Activated CD4-positive, alpha-beta memory T cell treated with anti-CD3 and anti-CD28 coated beads, Interleukin-2, amount 10 ng/mL, durations not matched to agents 7 days and 5 days (primary cell): ENCODE data around the gene IPO5. TPM values are rescaled to one million over a fixed set of nuclear protein-coding genes. Genes with fewer than 3 reads are reported as not detected.
"Not testable (repeated sequence)": the region's sequence is repeated elsewhere in the genome, so short reads cannot be mapped to it uniquely, and the experiment has no call there.

Source experiments
- CTCF ChIA-PET: fragments of 350-600 bp; sonication (Branson Sonifier 250); formaldehyde crosslinking; loops from one replicate; lab custom pipeline; 2021; ENCODE audit warnings: antibody characterized with exemption, inconsistent platforms; lab: Charles Lee
- POLR2A ChIA-PET: fragments of 350-600 bp; sonication (Branson Sonifier 250); formaldehyde crosslinking; loops from one replicate; lab custom pipeline; 2021; ENCODE audit warnings: antibody characterized with exemption; lab: Charles Lee
- DNase-seq: peaks from one replicate; pipeline ENCODE4 v3.0.0-alpha.2; 2020
- H3K27ac Mint-ChIP-seq: one replicate; pipeline ENCODE4 v1.8.0; 2021; ENCODE audit warnings: mild to moderate bottlenecking, mixed read lengths
- H3K27me3 Mint-ChIP-seq: one replicate; pipeline ENCODE4 v1.8.0; 2021; ENCODE audit warnings: mixed read lengths
- H3K36me3 Mint-ChIP-seq: one replicate; pipeline ENCODE4 v1.8.0; 2021; ENCODE audit warnings: low read depth, mixed read lengths
- H3K4me1 Mint-ChIP-seq: one replicate; pipeline ENCODE4 v1.8.0; 2021; ENCODE audit warnings: mixed read lengths
- H3K4me3 Mint-ChIP-seq: one replicate; pipeline ENCODE4 v1.8.0; 2021; ENCODE audit warnings: mild to moderate bottlenecking, mixed read lengths
- H3K9me3 Mint-ChIP-seq: one replicate; pipeline ENCODE4 v1.8.0; 2021; ENCODE audit warnings: mixed read lengths
- total RNA-seq, 2 experiments: library from RNA; stranded (reverse); gene quantifications; one replicate each; pipeline ENCODE4 v1.2.3, GENCODE V29; 2021

The IPO5 gene
- total RNA-seq, 2 experiments from 2014 or later = 83.9 to 85.6 TPM

GRCh38 chr13:97986835-97987234 is 33.4 kb downstream of the IPO5 start:
- Mint-ChIP-seq H3K4me1 (peaks cover 9% of the 10 kb centered on the region), H3K9me3 (no peaks in the 10 kb centered on the region), H3K27me3 (no peaks in the 10 kb centered on the region), H3K27ac (no peak overlapping the region), H3K36me3 (peaks cover 47% of the 10 kb centered on the region), H3K4me3 (no peak overlapping the region)
- POLR2A ChIA-PET = interaction anchor here (0.6 kb wide), 1 partner anchor 17 kb away, joined by 3 read pairs; no protein-coding TSS in a partner anchor
- no peak for DNase-seq
- CTCF ChIA-PET = interaction anchor here (1.3 kb wide), 1 partner anchor 131 kb away, joined by 3 read pairs; no protein-coding TSS in a partner anchor

DNA sequence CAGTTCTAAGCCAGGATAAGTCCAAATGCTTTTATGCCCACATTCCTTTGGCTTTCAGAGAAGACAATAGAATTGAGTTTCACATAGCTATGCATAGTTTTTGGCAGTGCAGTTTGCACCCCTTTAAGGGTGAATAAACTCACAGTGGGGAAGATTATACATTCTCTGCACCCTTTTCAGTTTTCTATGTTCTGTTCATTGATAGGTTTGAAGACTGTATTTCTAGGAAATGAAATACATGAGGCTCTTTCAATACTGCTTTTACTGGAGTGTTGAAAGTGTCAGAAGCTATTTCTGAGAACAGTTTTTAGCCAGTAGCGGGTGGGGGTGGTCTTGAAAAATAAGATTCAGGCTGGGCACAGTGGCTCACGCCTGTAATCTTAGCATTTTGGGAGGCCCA is 46.2 kb downstream of the IPO5 start:
- H3K36me3 Mint-ChIP-seq = peaks cover 65% of the 10 kb centered on the region
- peaks cover 12% of the 10 kb centered on the region for H3K4me1 Mint-ChIP-seq
- H3K9me3 Mint-ChIP-seq = no peaks in the 10 kb centered on the region
- DNase-seq = no peak
- ChIA-PET POLR2A (interaction anchor here (0.7 to 1.4 kb wide), 3 partner anchors 15 to 25 kb away, joined by 4 to 5 read pairs (median 4); no protein-coding TSS in a partner anchor), CTCF (interaction anchor here (0.8 to 1.5 kb wide), 2 partner anchors 11 to 14 kb away, joined by 3 read pairs; no protein-coding TSS in a partner anchor)
- H3K4me3 Mint-ChIP-seq = no peak overlapping the region
- no peaks in the 10 kb centered on the region for H3K27me3 Mint-ChIP-seq
- H3K27ac Mint-ChIP-seq = no peak overlapping the region

DNA sequence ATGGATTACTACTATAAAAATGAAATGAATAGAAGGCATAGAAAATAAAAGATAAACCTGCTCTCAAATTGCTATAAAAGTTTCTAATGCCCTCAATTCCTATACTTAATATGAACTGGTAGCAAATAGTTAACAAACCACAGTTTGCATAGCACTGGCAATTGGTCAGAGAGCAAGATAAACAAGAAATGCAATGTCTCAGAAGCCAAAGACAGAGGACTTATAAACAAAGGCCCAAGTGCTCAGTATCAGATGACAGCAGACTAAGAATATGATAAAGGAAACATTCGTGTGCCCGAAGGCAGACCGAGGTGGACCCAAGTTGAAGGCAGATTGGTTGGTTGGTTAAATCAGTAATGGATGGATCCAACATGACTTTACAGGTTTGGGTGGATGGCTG is 50.6 kb downstream of the IPO5 start:
- Mint-ChIP-seq H3K27me3 (no peaks in the 10 kb centered on the region), H3K27ac (no peak overlapping the region), H3K36me3 (peaks cover 66% of the 10 kb centered on the region), H3K9me3 (no peaks in the 10 kb centered on the region), H3K4me3 (no peak overlapping the region), H3K4me1 (peaks cover 5% of the 10 kb centered on the region)
- ChIA-PET POLR2A (interaction anchor here (0.6 kb wide), 1 partner anchor 17 kb away, joined by 3 read pairs; no protein-coding TSS in a partner anchor), CTCF (no interaction called here)
- DNase-seq = no peak

GRCh38 chr13:98004997-98005396 is 51.5 kb downstream of the IPO5 start:
- peaks cover 66% of the 10 kb centered on the region for H3K36me3 Mint-ChIP-seq
- DNase-seq, H3K9me3 Mint-ChIP-seq, H3K27me3 Mint-ChIP-seq, POLR2A ChIA-PET, H3K27ac Mint-ChIP-seq, H3K4me3 Mint-ChIP-seq, CTCF ChIA-PET, H3K4me1 Mint-ChIP-seq: not testable (repeated sequence)

- H3K9me3 Mint-ChIP-seq = no peaks in the 10 kb centered on the region
- ChIA-PET POLR2A (no interaction called here), CTCF (no interaction called here)
- no peak overlapping the region for H3K27ac Mint-ChIP-seq
- no peak overlapping the region for H3K4me3 Mint-ChIP-seq
- H3K36me3 Mint-ChIP-seq = peaks cover 68% of the 10 kb centered on the region
- no peak for DNase-seq
- peaks cover 4% of the 10 kb centered on the region for H3K4me1 Mint-ChIP-seq
- no peaks in the 10 kb centered on the region for H3K27me3 Mint-ChIP-seq
These were observed 53.5 kb downstream of the IPO5 start for GRCh38 chr13:98007001-98007400.

DNA sequence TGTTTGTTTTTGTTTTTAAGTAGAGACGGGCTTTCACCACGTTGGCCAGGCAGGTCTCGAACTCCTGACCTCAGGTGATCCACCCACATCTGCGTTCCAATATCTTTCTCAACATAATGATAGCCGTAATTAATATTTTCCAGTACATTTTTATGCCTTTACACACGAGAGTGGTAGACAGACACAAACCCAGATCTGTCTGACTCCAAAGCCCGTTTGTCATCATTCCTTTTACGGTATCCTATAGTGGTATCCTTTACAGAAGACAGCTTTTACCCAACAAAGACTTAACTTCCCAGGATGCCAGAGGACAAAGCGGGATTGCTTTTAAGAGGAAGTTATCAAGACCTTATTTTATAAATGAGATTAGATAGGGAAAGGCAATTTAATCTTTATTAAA is 59.8 kb downstream of the IPO5 start:
- CTCF ChIA-PET = interaction anchor here (0.6 kb wide), 1 partner anchor 13 kb away, joined by 3 read pairs; no protein-coding TSS in a partner anchor
- POLR2A ChIA-PET = interaction anchor here (2.0 kb wide), 1 partner anchor 13 kb away, joined by 4 read pairs; no protein-coding TSS in a partner anchor
- peaks cover 8% of the 10 kb centered on the region for H3K4me1 Mint-ChIP-seq
- H3K36me3 Mint-ChIP-seq = peaks cover 47% of the 10 kb centered on the region
- no peak for DNase-seq
- H3K4me3 Mint-ChIP-seq = no peak overlapping the region
- H3K27ac Mint-ChIP-seq = no peak overlapping the region
- no peaks in the 10 kb centered on the region for H3K9me3 Mint-ChIP-seq
- H3K27me3 Mint-ChIP-seq = no peaks in the 10 kb centered on the region

- no peak for DNase-seq
- no peaks in the 10 kb centered on the region for H3K9me3 Mint-ChIP-seq
- ChIA-PET CTCF (no interaction called here), POLR2A (interaction anchor here (2.0 kb wide), 1 partner anchor 15 kb away, joined by 4 read pairs; no protein-coding TSS in a partner anchor)
- peaks cover 5% of the 10 kb centered on the region for H3K4me1 Mint-ChIP-seq
- H3K4me3 Mint-ChIP-seq = no peak overlapping the region
- H3K36me3 Mint-ChIP-seq = peaks cover 48% of the 10 kb centered on the region
- H3K27ac Mint-ChIP-seq = no peak overlapping the region
- H3K27me3 Mint-ChIP-seq = no peaks in the 10 kb centered on the region
These were observed 61.3 kb downstream of the IPO5 start for GRCh38 chr13:98014766-98015165.

- no peak overlapping the region for H3K4me3 Mint-ChIP-seq
- CTCF ChIA-PET = no interaction called here
- peaks cover 5% of the 10 kb centered on the region for H3K4me1 Mint-ChIP-seq
- DNase-seq = no peak
- POLR2A ChIA-PET = no interaction called here
- no peak overlapping the region for H3K27ac Mint-ChIP-seq
- H3K9me3 Mint-ChIP-seq = no peaks in the 10 kb centered on the region
- no peaks in the 10 kb centered on the region for H3K27me3 Mint-ChIP-seq
- peaks cover 53% of the 10 kb centered on the region for H3K36me3 Mint-ChIP-seq
These were observed 64.8 kb downstream of the IPO5 start for GRCh38 chr13:98018293-98018692.

- no peak overlapping the region for H3K4me3 Mint-ChIP-seq
- H3K4me1 Mint-ChIP-seq = peaks cover 5% of the 10 kb centered on the region
- peaks cover 52% of the 10 kb centered on the region for H3K36me3 Mint-ChIP-seq
- no peak for DNase-seq
- H3K27ac Mint-ChIP-seq = no peak overlapping the region
- CTCF ChIA-PET = no interaction called here
- H3K27me3 Mint-ChIP-seq = no peaks in the 10 kb centered on the region
- no peaks in the 10 kb centered on the region for H3K9me3 Mint-ChIP-seq
- POLR2A ChIA-PET = no interaction called here
These were observed 65.7 kb downstream of the IPO5 start for GRCh38 chr13:98019186-98019585.

DNA sequence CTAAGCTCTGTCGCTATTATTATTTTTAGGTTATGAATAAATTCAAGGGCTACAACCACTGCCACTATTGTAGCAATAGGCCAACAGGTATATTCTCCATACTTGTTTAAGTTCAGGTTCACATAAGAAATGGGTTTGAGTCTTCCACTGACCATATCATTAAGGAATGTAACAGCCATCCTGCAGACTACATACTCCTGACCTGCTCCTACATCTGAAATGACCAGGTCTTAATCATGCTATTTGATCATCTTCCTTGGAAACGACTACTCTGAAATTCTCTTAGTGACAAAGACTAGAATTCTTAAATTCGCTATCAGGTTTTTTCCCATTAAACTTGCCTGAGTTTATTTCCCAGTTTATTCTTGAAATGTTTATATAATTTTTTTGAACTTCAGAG is 66.8 kb downstream of the IPO5 start:
- peaks cover 47% of the 10 kb centered on the region for H3K36me3 Mint-ChIP-seq
- no peaks in the 10 kb centered on the region for H3K9me3 Mint-ChIP-seq
- H3K27ac Mint-ChIP-seq = no peak overlapping the region
- no peaks in the 10 kb centered on the region for H3K27me3 Mint-ChIP-seq
- no peaks in the 10 kb centered on the region for H3K4me1 Mint-ChIP-seq
- ChIA-PET CTCF (no interaction called here), POLR2A (no interaction called here)
- no peak overlapping the region for H3K4me3 Mint-ChIP-seq
- no peak for DNase-seq

DNA sequence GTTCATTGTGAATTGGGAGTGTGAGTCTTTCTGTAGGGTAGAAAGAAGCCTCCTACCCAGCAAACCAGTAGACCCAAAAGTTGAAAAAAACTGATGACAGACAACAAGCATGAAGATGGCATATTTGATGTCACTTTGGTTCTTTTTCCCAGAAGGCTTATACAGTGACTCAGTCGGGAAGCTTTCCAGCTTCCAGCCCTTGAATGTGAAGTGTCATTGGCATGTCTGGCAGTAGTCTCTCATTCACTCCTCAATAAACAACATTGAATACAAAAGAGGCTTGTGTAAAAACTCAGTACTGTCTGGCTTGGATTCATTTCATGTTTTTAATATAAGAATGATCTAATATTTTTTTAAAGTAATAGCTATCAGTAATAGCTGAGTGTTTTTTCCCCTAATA is 68.7 kb downstream of the IPO5 start:
- ChIA-PET CTCF (interaction anchor here (1.1 kb wide), 1 partner anchor 11 kb away, joined by 3 read pairs; no protein-coding TSS in a partner anchor), POLR2A (no interaction called here)
- H3K4me1 Mint-ChIP-seq = no peaks in the 10 kb centered on the region
- H3K4me3 Mint-ChIP-seq = no peak overlapping the region
- H3K27me3 Mint-ChIP-seq = no peaks in the 10 kb centered on the region
- peaks cover 42% of the 10 kb centered on the region for H3K36me3 Mint-ChIP-seq
- no peak for DNase-seq
- H3K27ac Mint-ChIP-seq = no peak overlapping the region
- H3K9me3 Mint-ChIP-seq = no peaks in the 10 kb centered on the region

- Mint-ChIP-seq H3K4me1 (no peaks in the 10 kb centered on the region), H3K9me3 (no peaks in the 10 kb centered on the region), H3K27me3 (no peaks in the 10 kb centered on the region), H3K4me3 (no peak overlapping the region), H3K36me3 (peaks cover 22% of the 10 kb centered on the region), H3K27ac (no peak overlapping the region)
- POLR2A ChIA-PET = interaction anchor here (1.3 kb wide), 1 partner anchor 26 kb away, joined by 4 read pairs; no protein-coding TSS in a partner anchor
- no peak for DNase-seq
- CTCF ChIA-PET = no interaction called here
These were observed 72.1 kb downstream of the IPO5 start for GRCh38 chr13:98025480-98026025.

- Mint-ChIP-seq H3K36me3 (peaks cover 15% of the 10 kb centered on the region), H3K27ac (no peak overlapping the region), H3K27me3 (peaks cover 2% of the 10 kb centered on the region), H3K4me1 (no peaks in the 10 kb centered on the region), H3K9me3 (no peaks in the 10 kb centered on the region), H3K4me3 (no peak overlapping the region)
- DNase-seq = no peak
- ChIA-PET CTCF (interaction anchor here (0.6 kb wide), 1 partner anchor 537 kb away, joined by 3 read pairs; no protein-coding TSS in a partner anchor), POLR2A (no interaction called here)
These were observed 73.0 kb downstream of the IPO5 start for GRCh38 chr13:98026457-98026857.
